SK-N-SH (cell line): ENCODE measurements around the gene TBC1D5.

Experiments used
- ELF1 ChIP-seq: IDR thresholded peaks from 2 replicates; pipeline ENCODE4 v1.4.0; 2012
- EP300 ChIP-seq, 2 experiments: IDR thresholded peaks; 2 replicates each; pipeline versions ENCODE4 v1.4.0 to v1.6.1; 2012; ENCODE audit warnings: borderline replicate concordance in 1 of 2, low read depth in 1 of 2, low read length in 1 of 2
- EZH2phosphoT487 ChIP-seq: fragments of 200-600 bp; sonication (generic); IDR thresholded peaks from 2 replicates; pipeline ENCODE4 v1.6.1; 2017; ENCODE audit warnings: low read depth, mixed run types, mild to moderate bottlenecking, antibody characterized with exemption, moderate library complexity, borderline replicate concordance
- FOXJ3 ChIP-seq: sonication (generic); formaldehyde crosslinking; IDR thresholded peaks from 2 replicates; pipeline ENCODE4 v1.5.1; 2020; ENCODE audit warnings: mild to moderate bottlenecking, missing genetic modification reagents
- GABPA ChIP-seq: IDR thresholded peaks from 2 replicates; pipeline ENCODE4 v1.4.0; 2012; ENCODE audit warnings: low read depth, mild to moderate bottlenecking
- GATA2 ChIP-seq: sonication (generic); formaldehyde crosslinking; IDR thresholded peaks from 2 replicates; pipeline ENCODE4 v1.5.0; 2020; ENCODE audit warnings: mild to moderate bottlenecking, missing genetic modification reagents
- MAX ChIP-seq: IDR thresholded peaks from 2 replicates; pipeline ENCODE4 v1.4.0; 2012; ENCODE audit warnings: low read depth
- MEF2A ChIP-seq: IDR thresholded peaks from 2 replicates; pipeline ENCODE4 v1.4.0; 2012; ENCODE audit warnings: low read depth, borderline replicate concordance
- POLR2AphosphoS5 ChIP-seq: IDR thresholded peaks from 2 replicates; pipeline ENCODE4 v1.6.1; 2012; ENCODE audit warnings: low read depth, low read length
- RCOR1 ChIP-seq: fragments of 150-350 bp; IDR thresholded peaks from 2 replicates; pipeline ENCODE4 v1.6.1; 2017; ENCODE audit warnings: antibody characterized with exemption, low read length
- RXRA ChIP-seq: IDR thresholded peaks from 2 replicates; pipeline ENCODE4 v1.4.0; 2012; ENCODE audit warnings: low read depth, mild to moderate bottlenecking, borderline replicate concordance
- USF2 ChIP-seq: fragments of 150-350 bp; IDR thresholded peaks from 2 replicates; pipeline ENCODE4 v1.6.1; 2017; ENCODE audit warnings: antibody characterized with exemption, low read length, low read depth, borderline replicate concordance
- TF ChIP-seq, protein P1 (sequence below): fragments of 200-600 bp; sonication (generic); IDR thresholded peaks from 2 replicates; pipeline ENCODE4 v1.6.1; 2017; ENCODE audit warnings: antibody characterized with exemption, mild to moderate bottlenecking, moderate library complexity

GRCh38 chr3:17664923-17665322 is 77.5 kb downstream of the TBC1D5 start:
- TF ChIP-seq POLR2AphosphoS5 (no peak), MAX (no peak), RCOR1 (no peak), EP300 (IDR thresholded peaks at IDR 0.05; ENCODE audit: borderline replicate concordance in 1 of 2, low read depth in 1 of 2, low read length in 1 of 2) (no peak), FOXJ3 (CRISPR knock-in tag) (no peak), MEF2A (no peak), USF2 (no peak), RXRA (no peak), GABPA (no peak), EZH2phosphoT487 (no peak), GATA2 (no peak), ELF1 (no peak)
- TF ChIP-seq, protein P1, sequence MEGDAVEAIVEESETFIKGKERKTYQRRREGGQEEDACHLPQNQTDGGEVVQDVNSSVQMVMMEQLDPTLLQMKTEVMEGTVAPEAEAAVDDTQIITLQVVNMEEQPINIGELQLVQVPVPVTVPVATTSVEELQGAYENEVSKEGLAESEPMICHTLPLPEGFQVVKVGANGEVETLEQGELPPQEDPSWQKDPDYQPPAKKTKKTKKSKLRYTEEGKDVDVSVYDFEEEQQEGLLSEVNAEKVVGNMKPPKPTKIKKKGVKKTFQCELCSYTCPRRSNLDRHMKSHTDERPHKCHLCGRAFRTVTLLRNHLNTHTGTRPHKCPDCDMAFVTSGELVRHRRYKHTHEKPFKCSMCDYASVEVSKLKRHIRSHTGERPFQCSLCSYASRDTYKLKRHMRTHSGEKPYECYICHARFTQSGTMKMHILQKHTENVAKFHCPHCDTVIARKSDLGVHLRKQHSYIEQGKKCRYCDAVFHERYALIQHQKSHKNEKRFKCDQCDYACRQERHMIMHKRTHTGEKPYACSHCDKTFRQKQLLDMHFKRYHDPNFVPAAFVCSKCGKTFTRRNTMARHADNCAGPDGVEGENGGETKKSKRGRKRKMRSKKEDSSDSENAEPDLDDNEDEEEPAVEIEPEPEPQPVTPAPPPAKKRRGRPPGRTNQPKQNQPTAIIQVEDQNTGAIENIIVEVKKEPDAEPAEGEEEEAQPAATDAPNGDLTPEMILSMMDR: no peak
